ENCODE data around the gene ARHGAP19.
A peak's percentile ranks its signal among the peaks of the same experiment; 100 is the strongest.
"Not testable (repeated sequence)": the region's sequence is repeated elsewhere in the genome, so short reads cannot be mapped to it uniquely, and the experiment has no call there.

The ARHGAP19 gene

DNA sequence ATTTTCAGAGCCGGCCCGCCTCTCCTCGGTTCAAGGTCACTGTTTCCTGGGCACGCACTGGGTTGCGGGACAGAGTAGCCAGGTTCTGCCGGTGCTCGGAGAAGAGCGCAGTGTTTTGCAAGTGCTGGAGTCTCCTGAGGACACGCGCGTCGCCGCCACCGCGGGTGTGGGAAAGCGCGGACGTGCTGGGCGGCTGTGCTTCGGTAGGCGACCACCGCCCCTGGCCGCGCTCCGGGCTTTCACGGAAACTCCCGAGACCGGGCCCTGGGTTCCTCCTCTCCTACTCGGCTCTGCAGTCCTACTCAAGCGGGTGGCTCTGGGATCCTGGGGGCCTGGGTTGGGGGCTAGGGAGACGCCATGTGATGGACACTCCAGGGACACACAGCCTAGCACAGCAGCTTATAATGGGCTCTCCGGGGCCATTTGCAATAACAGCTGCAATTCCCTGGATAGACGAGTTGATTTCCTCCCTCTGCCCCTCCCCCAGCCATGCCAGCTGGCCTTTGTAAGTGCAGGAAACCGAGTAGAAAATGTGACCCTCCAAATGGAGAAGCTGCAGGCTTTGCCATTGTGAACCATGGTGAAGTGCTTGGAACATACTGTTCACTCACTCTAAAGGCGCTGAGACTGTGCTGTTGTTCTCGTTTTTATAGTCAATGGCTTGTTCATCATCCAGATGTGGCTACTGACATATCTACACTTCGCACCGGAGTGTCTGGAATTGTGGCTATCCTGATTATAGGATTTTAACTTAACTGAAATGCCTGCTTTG is 28.8 kb upstream of the ARHGAP19 start:
- DNase-seq: peak; percentile 84

DNA sequence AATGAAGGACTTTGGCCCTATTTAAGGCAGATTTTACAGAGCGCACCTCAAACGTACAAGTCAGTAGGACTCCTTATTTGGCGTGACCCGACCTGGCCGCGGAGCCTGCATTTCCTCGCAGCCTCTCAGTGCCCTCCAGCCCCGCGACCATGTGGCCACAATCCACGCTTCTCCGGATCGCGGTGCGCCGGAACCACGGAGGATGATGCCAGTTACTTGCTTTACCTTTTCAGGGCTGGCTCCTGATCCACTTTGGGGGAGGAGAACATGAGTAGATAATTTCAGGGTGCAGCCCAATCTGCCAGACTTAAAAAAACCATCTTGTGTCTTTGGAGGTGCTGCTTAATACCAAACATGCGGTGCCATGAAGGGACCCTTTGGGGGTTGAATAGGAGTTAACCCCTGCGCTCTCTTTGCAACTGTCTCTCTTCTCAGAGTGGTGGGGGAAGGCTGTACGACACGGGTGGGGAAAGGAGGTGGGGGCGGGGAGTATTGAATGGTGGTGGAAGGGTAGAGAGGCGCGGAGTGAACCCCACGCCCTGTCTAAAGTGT is 28.1 kb upstream of the ARHGAP19 start:
- DNase-seq: no peak

DNA sequence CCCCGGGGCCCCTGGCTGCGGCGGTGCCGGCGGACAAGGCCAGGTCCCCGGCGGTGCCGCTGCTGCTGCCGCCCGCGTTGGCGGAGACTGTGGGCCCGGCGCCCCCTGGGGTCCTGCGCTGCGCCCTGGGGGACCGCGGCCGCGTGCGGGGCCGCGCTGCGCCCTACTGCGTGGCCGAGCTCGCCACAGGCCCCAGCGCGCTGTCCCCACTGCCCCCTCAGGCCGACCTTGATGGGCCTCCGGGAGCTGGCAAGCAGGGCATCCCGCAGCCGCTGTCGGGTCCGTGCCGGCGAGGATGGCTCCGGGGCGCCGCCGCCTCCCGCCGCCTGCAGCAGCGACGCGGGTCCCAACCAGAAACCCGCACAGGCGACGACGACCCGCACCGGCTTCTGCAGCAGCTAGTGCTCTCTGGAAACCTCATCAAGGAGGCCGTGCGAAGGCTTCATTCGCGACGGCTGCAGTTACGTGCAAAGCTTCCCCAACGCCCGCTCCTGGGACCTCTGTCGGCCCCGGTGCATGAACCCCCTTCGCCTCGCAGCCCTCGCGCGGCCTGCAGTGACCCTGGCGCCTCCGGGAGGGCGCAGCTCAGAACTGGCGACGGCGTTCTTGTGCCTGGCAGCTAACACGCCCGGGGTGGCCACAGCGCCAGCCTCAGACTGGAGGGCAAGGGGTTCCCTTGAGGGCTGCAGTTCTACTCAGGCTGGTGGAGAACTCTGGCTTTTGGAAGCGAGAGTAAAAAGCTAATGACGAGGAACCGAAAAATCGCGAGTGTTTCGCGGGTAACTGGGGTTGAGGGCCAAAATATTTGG is 27.4 kb upstream of the ARHGAP19 start:
- DNase-seq: peak; percentile 27

DNA sequence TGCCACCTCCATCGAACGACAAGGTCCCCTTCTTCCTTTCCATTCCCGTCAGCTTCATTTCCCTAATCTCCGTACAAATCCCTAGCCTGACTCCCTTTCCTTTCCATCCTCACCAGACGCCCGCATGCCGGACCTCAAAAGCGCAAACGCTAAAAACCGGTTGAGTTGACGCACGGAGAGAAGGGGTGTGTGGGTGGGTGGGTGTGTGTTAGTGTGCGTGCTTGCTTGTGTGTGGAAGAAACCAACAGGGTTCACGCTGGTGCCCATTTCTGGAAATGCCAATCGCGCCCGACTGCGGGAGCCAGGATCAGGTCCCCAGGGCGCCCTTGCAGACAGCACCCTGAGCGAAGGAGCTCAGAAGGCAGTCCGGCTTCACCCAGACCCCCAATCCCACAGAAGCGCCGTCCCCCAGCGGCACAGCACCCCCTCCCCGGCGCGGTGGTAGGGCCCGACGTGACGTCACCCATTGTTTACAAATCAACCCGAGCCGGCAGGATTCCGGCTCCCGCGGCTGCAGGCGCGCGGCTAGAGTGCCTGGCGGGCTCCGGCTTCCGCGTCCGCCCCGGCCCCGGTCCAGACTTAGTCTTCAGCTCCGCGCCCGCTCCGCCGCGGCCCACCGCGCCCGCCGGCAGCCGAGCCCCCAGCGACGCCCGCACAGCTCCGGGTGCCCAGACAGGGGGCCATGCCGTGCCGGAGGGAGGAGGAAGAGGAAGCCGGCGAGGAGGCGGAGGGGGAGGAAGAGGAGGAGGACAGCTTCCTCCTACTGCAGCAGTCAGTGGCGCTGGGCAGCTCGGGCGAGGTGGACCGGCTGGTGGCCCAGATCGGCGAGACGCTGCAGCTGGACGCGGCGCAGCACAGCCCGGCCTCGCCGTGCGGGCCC is 26.6 kb upstream of the ARHGAP19 start, which contains the start of gene FRAT1:
Gene FRAT1 (plus strand): TSS at position 500 of the 880 bp plus-strand sequence. CDS start 183 bp downstream, at position 683.
- peak; percentile 86 for DNase-seq

DNA sequence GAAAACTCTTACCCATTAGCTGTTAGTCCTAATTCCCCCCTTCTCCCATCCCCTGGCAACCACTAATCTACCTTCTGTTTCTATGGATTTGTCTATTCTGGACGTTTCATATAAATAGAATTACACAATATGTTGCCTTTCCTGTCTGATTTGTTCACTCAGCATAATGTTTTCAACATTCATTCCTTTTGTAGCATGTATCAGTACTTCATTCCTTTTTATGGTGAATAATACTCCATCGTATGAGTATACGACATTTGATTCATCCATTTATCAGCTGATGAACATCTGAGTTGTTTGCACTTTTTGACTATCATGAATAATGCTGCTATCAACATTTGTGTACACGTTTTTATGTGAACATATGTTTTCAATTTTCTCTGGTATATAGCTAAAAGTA is 22.2 kb upstream of the ARHGAP19 start:
- DNase-seq: no peak

DNA sequence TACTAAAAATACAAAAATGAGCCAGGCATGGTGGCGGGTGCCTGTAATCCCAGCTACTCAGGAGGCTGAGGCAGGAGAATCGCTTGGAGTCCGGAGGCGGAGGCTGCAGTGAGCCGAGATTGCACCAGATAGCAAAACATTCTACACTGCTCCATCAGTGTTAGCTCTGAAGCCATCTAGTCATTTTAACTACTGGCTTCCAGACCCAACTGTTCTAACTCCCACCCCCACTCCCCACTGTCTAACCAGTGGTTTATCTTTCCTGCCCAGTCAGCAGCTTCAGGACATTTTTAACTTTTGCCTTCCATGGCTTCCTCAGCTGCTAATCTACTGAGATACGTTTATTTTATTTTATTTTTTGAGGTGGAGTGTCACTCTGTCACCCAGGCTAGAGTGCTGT is 20.5 kb upstream of the ARHGAP19 start:
- DNase-seq: no peak

DNA sequence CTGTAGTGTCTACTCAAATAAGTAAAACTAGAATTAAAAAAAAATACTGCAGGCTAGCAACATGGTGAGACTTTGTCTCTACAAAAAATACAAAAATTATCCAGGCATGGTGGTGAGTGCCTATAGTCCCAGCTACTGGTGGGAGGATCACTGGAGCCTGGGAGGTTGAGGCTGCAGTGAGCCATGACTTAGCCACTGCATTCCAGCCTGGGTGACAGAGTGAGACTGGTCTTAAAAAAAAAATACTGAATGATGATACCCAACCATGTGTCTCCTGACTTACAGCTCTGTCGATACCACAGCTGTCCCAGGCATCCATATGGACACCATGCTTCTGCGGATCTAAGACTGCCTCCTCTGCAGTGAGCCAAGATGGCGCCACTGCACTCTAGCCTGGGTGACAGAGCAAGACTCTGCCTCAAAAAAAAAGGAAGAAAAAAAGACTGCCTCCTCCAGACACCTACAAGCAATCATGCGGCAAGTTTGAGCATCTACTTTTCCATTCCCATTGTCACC is 18.7 kb upstream of the ARHGAP19 start:
- DNase-seq: no peak

DNA sequence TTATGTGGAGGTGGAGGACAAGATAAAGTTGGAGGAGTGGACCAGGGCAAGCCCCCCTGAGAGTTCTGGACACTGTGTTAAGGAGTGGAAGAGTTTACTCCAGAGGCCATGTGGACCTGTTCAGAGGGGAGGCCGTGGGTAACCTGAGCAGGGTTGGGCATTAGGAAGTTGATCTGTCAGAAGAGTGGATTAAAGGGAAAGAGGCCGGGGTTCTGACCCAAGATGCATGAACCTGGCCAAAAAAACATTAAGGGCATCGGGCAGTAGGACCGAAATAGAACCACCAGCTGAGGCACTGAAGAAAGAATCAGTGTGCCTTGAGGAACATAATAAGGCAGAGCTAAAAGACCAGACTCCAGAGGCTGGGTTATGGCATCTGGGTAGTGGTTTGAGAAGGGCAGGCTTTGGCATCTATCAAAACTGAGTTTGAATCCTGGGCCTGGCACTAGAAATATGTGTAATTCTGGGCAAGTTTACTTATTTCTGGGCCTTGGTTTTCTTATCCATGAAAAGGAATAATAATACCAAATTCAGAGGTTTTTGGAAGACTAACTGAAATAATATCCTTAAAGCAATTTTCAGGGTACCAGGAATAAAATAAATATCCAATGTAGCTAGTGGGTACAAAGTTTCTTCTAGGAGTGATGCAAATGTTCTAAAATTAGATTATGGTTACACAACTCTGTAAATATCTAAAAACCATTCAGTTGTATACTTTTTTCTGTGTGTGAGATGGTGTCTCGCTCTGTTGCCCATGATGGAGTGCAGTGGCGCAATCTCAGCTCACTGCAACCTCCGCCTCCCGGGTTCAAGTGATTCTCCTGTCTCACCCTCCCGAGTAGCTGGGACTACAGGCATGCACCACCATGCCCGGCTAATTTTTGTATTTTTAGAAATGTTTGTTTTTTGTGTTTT is 15.7 kb upstream of the ARHGAP19 start:
- no peak for DNase-seq

DNA sequence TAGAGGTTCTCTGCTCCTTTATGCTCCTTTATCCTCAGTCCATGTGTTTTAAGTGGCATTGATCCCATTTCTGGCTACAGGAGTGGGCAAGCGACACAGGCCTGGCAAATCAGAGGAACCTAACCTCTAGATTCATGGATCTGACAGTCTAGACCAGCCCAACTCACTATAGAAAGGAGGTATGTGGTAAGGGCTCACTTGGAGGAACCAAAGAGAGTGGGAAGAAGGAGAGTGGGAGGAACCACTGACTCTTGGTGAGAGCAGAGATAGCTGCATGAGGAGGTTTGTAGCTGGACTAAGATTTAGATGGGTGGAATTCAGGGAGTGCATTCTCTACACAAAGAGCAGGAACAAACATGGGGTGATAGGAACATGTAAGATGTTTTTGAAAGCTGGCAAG is 15.0 kb upstream of the ARHGAP19 start:
- DNase-seq: no peak

DNA sequence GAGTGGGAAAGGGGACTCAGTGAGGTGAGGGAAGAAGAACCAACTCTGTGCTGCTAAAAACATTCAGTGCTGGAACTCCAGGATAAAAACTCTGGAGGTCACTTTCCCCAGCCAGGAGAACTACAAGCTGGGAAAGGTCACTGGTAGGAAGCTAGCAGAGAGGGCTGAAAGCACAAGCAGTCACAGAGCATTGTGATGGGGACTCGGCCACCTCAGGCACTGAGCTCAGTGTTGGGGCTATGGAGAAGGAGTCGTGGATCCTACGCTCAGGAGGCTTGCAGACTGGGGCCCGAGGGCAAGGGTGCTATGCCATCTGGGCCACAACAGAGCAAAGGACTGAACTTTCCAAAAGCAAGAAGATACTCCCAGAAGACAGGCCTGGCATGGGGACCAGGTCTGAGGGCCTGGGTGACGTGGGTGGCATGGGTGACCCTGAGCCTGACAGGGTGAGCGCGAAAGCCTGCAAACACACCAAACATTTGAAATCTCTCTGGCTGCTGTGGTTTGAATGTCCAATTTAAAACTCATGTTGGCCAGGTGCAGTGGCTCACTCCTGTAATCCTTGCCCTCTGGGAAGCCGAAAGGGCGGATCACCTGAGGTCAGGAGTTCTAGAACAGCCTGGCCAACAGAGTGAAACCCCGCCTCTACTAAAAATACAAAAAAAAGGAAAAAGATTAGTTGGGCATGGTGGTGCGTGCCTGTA is 9.8 kb upstream of the ARHGAP19 start:
- DNase-seq: no peak

DNA sequence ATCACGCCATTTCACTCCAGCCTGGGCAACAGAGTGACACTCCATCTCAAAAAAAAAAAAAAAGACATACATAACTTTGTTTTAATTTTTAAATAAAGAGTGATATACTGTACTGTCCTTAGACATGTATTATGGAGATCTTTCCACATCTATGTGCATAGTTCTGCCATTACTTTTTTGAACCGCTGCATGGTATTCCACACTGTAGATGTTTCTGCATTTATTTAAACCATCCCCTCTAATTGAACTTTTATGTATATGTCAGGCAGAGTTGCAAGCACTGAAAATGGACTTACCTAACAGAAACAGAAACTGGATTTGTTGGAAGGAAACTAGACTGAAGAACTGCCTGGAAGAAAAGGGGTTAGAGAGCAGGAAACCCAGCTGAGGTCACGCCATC is 8.5 kb upstream of the ARHGAP19 start:
- no peak for DNase-seq

DNA sequence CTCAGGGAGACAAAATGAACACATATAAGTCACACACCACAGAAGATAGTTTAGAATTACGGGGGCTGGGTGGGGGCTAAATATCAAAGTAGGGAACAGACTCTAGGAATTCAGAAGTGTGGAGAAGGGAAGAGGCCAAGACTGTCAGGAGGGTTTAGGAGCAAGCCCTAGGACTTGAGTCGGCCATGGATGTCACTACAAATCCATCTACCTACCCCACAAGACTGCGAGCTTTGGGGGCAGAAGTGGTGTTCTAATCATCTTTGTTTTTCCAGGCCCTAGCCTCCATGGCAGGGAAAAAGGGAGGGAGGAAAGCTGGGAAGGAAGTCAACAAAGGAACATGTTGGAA is 5.8 kb upstream of the ARHGAP19 start:
- DNase-seq: no peak

DNA sequence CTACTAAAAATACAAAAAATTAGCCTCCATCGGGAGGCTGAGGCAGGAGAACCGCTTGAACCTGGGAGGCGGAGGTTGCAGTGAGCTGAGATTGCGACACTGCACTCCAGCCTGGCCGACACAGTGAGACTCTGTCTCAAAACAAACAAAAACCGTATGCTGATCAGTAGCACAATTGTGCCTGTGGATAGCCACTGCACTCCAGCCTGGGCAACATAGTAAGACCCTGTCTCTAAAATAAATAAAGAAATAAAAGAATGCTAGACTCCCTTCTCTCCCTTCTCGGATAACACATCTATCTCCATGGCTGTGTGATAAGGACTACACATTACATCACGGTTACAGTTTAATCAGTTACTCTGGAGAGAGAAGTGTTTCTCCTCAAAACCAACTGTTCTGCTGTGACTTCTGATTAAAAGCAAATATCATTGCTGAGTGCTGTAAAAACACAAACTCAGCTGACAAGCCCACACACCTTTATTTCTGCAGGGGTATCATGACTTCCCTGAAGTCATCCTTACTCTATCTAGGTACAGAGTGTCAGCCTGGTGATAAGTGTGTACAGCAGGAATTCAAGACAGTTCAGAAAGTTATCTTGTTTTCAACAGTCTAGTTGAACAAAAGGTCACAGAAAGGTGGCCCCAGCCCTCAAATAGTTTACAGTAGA is 5.3 kb upstream of the ARHGAP19 start:
- no peak for DNase-seq

DNA sequence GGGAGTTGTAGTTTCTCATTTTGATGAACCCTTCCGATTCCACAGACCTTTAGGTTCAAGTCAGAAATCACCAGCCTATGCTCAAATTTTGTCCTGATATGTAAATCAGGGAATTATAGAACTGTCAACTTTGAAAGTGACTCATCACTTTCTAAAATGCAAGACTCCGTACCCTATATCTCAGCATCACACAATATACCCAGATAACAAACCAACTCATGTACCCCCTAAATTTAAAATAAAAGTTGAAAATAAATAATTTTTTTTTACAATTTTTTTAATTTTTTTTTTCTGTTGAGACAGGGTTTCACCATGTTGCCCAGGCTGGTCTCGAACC is 393 bp upstream of the ARHGAP19 start:
- DNase-seq: no peak

DNA sequence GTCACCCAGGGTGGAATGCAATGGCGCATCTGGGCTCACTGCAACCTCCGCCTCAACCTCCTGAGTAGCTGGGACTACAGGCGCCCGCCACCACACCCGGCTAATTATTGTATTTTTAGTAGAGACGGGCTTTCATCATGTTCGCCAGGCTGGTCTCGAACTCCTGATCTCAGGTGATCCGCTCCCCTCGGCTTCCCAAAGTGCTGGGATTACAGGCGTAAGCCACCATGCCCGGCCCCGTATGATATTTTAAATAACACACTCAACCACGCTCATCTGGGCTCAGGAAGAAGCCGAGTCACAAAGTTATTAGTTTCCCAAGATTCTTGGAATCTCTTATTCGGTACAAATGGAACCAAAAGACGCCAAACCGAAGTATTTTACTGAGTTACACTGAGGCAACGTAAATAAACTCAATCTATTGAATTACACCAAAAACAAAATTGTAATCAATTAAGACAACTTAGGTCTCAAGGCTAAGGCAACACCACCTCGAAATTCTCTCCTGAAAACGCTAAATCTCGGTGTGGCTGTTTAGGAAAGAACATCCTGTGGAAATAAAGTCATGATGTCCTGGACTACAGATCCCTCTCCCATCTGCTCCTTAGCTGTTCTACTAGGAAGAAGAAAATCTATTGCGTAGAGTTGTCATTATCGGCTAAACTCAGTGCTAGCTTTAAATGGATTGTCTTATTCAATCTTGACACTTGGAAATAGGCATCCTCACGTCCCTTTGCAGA is 910 bp downstream of the ARHGAP19 start:
- peak; percentile 87 for DNase-seq

DNA sequence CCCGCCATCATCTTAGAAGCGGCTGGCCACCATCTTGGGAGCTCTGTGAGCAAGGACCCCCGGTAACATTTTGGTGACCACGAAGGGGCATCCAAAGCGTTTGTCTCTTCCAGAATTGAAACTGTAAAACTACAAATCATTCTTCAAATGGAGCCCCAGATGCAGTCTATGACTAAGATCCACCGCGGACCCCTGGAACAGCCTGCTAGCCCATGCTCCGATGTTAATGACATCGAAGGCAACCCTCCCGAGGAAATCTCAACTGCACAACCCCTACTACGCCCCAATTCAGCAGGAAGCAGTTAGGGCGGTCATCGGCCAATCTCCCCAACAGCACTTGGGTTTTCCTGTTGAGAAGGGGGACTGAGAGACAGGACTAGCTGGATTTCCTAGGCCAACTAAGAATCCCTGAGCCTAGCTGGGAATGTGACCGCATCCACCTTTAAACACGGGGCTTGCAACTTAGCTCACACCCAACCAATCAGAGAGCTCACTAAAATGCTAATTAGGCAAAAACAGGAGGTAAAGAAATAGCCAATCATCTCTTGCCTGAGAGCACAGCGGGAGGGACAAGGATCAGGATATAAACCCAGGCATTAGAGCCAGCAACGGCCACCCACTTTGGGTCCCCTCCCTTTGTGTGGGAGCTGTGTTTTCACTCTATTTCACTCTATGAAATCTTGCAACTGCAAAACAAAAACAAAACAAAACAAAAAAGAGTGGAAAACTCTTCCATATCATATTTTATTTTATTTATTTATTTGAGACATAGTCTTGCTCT is 1.7 kb downstream of the ARHGAP19 start:
- DNase-seq: not testable (repeated sequence)

DNA sequence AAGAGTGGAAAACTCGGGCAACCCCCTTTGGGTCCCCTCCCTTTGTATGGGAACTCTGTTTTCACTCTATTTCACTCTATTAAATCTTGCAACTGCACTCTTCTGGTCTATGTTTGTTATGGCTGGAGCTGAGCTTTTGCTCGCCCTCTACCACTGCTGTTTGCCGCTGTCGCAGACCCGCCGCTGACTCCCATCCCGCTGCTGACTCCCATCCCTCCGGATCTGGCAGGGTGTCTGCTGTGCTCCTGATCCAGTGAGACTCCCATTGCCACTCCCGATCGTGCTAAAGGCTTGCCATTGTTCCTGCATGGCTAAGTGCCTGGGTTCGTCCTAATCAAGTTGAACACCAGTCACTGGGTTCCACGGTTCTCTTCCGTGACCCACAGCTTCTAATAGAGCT is 2.4 kb downstream of the ARHGAP19 start:
- DNase-seq: not testable (repeated sequence)

DNA sequence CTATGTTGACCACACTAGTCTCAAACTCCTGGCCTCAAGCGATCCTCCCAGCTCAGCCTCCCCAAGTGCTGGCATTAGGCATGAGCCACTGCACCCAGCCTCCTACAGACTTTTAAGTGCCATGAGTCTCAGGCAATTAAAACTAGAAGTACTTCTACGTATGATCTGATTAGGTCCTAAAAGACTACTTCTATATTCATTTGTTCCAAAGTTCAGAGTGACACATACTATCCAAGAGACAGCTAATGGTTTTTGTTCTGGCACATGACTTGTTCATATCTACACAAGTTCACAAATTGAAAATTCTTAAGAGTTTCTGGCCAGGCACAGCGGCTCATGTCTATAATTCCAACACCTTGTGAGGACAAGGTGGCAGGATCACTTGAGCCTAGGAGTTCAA is 11.7 kb downstream of the ARHGAP19 start:
- no peak for DNase-seq

All from NCI-H510A treated with DMSO at 0.1 percent for 48 hours (cell line).